Measurements from ENCODE around the gene NWD2. TPM values are rescaled to one million over a fixed set of nuclear protein-coding genes. Genes with fewer than 3 reads are reported as not detected.
A peak's percentile ranks its signal among the peaks of the same experiment; 100 is the strongest.

NWD2 gene
- total and polyA plus RNA-seq, 7 donors, result under 0.01 to 2.3 (median 0.35) TPM

- H3K9me3 ChIP-seq, result no peaks in the 10 kb centered on the region
- peak; percentile 70 for DNase-seq
- H3K4me3 ChIP-seq, result no peak overlapping the region
- H3K27me3 ChIP-seq, result no peaks in the 10 kb centered on the region
- H3K36me3 ChIP-seq, result no peaks in the 10 kb centered on the region
- no peak overlapping the region for H3K27ac ChIP-seq
- TF ChIP-seq EP300 (IDR thresholded peaks at IDR 0.05), result no peak
- TF ChIP-seq CTCF (IDR thresholded peaks at IDR 0.05), result no peak
- no peak for TF ChIP-seq POLR2AphosphoS5 (IDR thresholded peaks at IDR 0.05)
- no peak for TF ChIP-seq POLR2A (IDR thresholded peaks at IDR 0.05)
- WGBS, 2 donors, result 50 to 70% methylated on average over 9 of the region's 9 CpGs
- intact Hi-C loops (cut with DNase I), result no loop called here
- H3K4me1 ChIP-seq, result no peaks in the 10 kb centered on the region
Observed at GRCh38 chr4:37392521-37393255, 148.1 kb downstream of the NWD2 start.

- Histone ChIP-seq H3K4me3 (no peak overlapping the region), H3K4me1 (no peaks in the 10 kb centered on the region), H3K9me3 (no peaks in the 10 kb centered on the region), H3K27me3 (no peaks in the 10 kb centered on the region), H3K27ac (no peak overlapping the region), H3K36me3 (no peaks in the 10 kb centered on the region)
- intact Hi-C loops (cut with DNase I), result no loop called here
- DNase-seq, result no peak
- TF ChIP-seq POLR2A (IDR thresholded peaks at IDR 0.05), result no peak
- TF ChIP-seq POLR2AphosphoS5 (IDR thresholded peaks at IDR 0.05), result no peak
- TF ChIP-seq CTCF (IDR thresholded peaks at IDR 0.05), result no peak
- TF ChIP-seq EP300 (IDR thresholded peaks at IDR 0.05), result no peak
- WGBS, 2 donors, result 70 to 94% methylated on average over 3 of the region's 3 CpGs
Observed at GRCh38 chr4:37393321-37393720, 148.8 kb downstream of the NWD2 start.

GRCh38 chr4:37393889-37394288 lies 149.3 kb downstream of the NWD2 start:
- WGBS, 2 donors, result 79 to 80% methylated on average over 3 of the region's 3 CpGs

GRCh38 chr4:37397505-37397904 lies 153.0 kb downstream of the NWD2 start:
- Histone ChIP-seq H3K9me3 (no peaks in the 10 kb centered on the region), H3K4me3 (no peak overlapping the region), H3K27me3 (no peaks in the 10 kb centered on the region), H3K27ac (no peak overlapping the region), H3K36me3 (no peaks in the 10 kb centered on the region), H3K4me1 (no peaks in the 10 kb centered on the region)
- no peak for DNase-seq
- 83 to 92% methylated on average over 6 of the region's 6 CpGs for WGBS, 2 donors
- intact Hi-C loops (cut with DNase I), result no loop called here
- TF ChIP-seq CTCF (IDR thresholded peaks at IDR 0.05), result no peak
- TF ChIP-seq POLR2AphosphoS5 (IDR thresholded peaks at IDR 0.05), result no peak
- no peak for TF ChIP-seq POLR2A (IDR thresholded peaks at IDR 0.05)
- no peak for TF ChIP-seq EP300 (IDR thresholded peaks at IDR 0.05)

More at GRCh38 chr4:37393889-37394288, 149.3 kb downstream of the NWD2 start:
- Histone ChIP-seq H3K4me1 (no peaks in the 10 kb centered on the region), H3K27ac (no peak overlapping the region), H3K9me3 (no peaks in the 10 kb centered on the region), H3K36me3 (no peaks in the 10 kb centered on the region), H3K27me3 (no peaks in the 10 kb centered on the region), H3K4me3 (no peak overlapping the region)
- no peak for DNase-seq
- TF ChIP-seq CTCF (IDR thresholded peaks at IDR 0.05), result no peak
- TF ChIP-seq POLR2AphosphoS5 (IDR thresholded peaks at IDR 0.05), result no peak
- TF ChIP-seq EP300 (IDR thresholded peaks at IDR 0.05), result no peak
- no peak for TF ChIP-seq POLR2A (IDR thresholded peaks at IDR 0.05)
- intact Hi-C loops (cut with DNase I), result no loop called here
